Measurements from ENCODE around the gene ASB18. TPM values are rescaled to one million over a fixed set of nuclear protein-coding genes. Genes with fewer than 3 reads are reported as not detected.

Gene ASB18
- polyA plus RNA-seq, 3 donors = not detected

DNA sequence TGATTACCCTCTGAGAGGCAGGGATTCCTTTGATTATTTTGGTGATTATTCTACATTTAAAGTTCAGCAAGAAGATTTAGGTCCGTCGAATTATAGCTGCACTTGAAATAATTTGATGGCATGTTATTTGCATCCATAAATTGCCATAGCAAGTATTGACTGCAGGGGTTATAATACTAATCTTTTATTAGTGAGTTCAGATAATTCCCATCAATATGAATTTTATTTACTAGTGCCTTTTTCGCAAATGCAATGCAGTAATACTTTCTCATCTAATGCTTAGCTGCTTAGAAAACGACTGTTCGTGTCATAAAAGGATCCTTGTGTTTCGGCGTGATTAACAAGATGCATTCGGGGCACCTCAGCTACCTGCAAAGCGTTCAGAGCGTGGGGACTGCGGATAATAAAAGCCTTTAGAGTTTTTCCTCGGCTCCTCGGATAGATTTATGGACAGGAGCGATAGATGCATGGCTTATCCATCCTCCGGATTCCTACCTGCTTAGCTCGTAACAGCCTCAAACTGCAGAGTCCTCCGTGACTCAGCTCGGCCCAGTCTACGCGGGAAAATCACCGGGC lies 93.5 kb downstream of the ASB18 start:
- intact Hi-C loops (cut with micrococcal nuclease) = no loop called here
- H3K4me1 Mint-ChIP-seq = peaks cover 8% of the 10 kb centered on the region
- peaks cover 80 to 95% (median 86%) of the 10 kb centered on the region in 3 donors for H3K27me3 Mint-ChIP-seq (ENCODE audit: low read depth in 3 of 3)
- no peak overlapping the region for H3K27ac ChIP-seq (ENCODE audit: low read depth in 1 of 2, low read length in 2 of 2)
- no peaks in the 10 kb centered on the region for H3K4me1 ChIP-seq (ENCODE audit: control insufficient read depth in 1 of 2, insufficient read depth in 2 of 2, low read length in 2 of 2)
- H2AFZ ChIP-seq (ENCODE audit: insufficient read depth, low read depth, low read length, poor library complexity, severe bottlenecking) = no peak overlapping the region
- H3K9me3 ChIP-seq (replicated peaks in 1 of 2; ENCODE audit: control insufficient read depth in 1 of 2, insufficient read depth in 1 of 2, low read length in 2 of 2) = peaks cover 0 to 66% of the 10 kb centered on the region in 2 donors
- no peak for DNase-seq
- no peaks in the 10 kb centered on the region for H3K79me2 ChIP-seq (ENCODE audit: insufficient read depth, low read length)
- peaks cover 76 to 88% of the 10 kb centered on the region in 2 donors for H3K27me3 ChIP-seq (ENCODE audit: control insufficient read depth in 2 of 2, insufficient read depth in 2 of 2, low read length in 2 of 2)
- H4K20me1 ChIP-seq (ENCODE audit: insufficient read depth, low read length) = no peaks in the 10 kb centered on the region
- TF ChIP-seq, protein P1, sequence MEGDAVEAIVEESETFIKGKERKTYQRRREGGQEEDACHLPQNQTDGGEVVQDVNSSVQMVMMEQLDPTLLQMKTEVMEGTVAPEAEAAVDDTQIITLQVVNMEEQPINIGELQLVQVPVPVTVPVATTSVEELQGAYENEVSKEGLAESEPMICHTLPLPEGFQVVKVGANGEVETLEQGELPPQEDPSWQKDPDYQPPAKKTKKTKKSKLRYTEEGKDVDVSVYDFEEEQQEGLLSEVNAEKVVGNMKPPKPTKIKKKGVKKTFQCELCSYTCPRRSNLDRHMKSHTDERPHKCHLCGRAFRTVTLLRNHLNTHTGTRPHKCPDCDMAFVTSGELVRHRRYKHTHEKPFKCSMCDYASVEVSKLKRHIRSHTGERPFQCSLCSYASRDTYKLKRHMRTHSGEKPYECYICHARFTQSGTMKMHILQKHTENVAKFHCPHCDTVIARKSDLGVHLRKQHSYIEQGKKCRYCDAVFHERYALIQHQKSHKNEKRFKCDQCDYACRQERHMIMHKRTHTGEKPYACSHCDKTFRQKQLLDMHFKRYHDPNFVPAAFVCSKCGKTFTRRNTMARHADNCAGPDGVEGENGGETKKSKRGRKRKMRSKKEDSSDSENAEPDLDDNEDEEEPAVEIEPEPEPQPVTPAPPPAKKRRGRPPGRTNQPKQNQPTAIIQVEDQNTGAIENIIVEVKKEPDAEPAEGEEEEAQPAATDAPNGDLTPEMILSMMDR (IDR thresholded peaks at IDR 0.05) = no peak
- no peak overlapping the region for H3K4me2 ChIP-seq (replicated peaks; ENCODE audit: extremely low read depth, low read length, poor library complexity, severe bottlenecking)
- no peak overlapping the region for H3K9ac ChIP-seq (ENCODE audit: insufficient read depth, low read length, poor library complexity, severe bottlenecking)
- WGBS (ENCODE audit: insufficient coverage) = 17% methylated on average over 10 of the region's 21 CpGs
- peak overlapping the region in 1 of 2 donors; percentile 79 for H3K4me3 Mint-ChIP-seq
- no peak overlapping the region for H3K27ac Mint-ChIP-seq
- H3K4me3 ChIP-seq (replicated peaks in 1 of 3; ENCODE audit: low read depth in 2 of 3, low read length in 3 of 3) = no peak overlapping the region
- no peaks in the 10 kb centered on the region for H3K36me3 ChIP-seq (replicated peaks in 1 of 2; ENCODE audit: control insufficient read depth in 1 of 2, insufficient read depth in 2 of 2, low read length in 2 of 2)
- H3K36me3 Mint-ChIP-seq = peaks cover 0 to 6% of the 10 kb centered on the region in 2 donors
- peaks cover 0 to 24% (median 18%) of the 10 kb centered on the region in 7 donors for H3K9me3 Mint-ChIP-seq

DNA sequence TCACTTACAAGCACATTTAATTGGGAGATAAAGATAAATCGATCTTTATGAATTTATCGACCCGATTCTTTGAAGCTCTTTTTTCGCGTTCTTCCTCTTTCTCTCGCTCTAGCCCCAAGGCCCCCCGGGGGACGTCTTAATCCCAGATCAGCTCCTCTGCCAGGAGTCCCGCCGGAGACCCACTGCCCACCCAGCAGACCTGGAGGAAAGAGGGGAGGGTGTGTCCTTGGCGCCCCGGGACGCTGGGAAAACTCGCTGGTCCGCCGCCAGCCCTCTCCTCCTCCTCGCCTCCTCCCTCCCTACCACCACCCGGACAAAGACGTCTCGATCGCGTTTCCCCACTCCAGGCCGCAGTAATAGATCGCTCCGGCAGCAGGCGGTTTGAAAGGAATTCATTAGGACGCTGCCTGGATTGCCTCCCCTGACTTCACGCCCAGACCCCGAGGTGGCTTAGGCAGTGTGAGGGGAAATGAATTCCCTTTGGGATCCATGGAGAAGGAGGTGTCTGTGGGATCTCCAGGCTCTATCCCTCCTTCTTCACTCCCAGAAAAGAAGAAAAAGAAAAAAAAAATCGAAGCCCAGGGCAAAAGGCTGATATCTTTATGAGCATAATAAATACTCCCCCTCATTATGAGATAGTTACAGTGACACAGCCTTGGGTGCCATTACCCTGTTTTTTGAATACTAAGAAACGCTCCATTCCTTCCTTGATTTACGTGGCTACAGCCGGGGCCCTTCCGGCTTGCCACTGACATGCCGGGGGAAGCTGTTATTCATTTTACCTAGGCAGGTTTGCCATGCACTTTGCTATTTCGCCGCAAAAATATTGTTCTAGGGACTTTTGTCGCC lies 94.2 kb downstream of the ASB18 start:
- H3K4me2 ChIP-seq (replicated peaks; ENCODE audit: extremely low read depth, low read length, poor library complexity, severe bottlenecking) = no peak overlapping the region
- no peaks in the 10 kb centered on the region for H4K20me1 ChIP-seq (ENCODE audit: insufficient read depth, low read length)
- H3K9me3 ChIP-seq (replicated peaks in 1 of 2; ENCODE audit: control insufficient read depth in 1 of 2, insufficient read depth in 1 of 2, low read length in 2 of 2) = peaks cover 0 to 64% of the 10 kb centered on the region in 2 donors
- whole genome bisulfite sequencing (ENCODE audit: insufficient coverage) = 3% methylated on average over 10 of the region's 38 CpGs
- Mint-ChIP-seq H3K4me1 (peaks cover 8% of the 10 kb centered on the region), H3K4me3 (peak overlapping the region in 1 of 2 donors; percentile 79), H3K36me3 (peaks cover 0 to 6% of the 10 kb centered on the region in 2 donors), H3K9me3 (peaks cover 0 to 26% (median 18%) of the 10 kb centered on the region in 7 donors), H3K27ac (no peak overlapping the region), H3K27me3 (ENCODE audit: low read depth in 3 of 3) (peaks cover 81 to 95% (median 86%) of the 10 kb centered on the region in 3 donors)
- no peak overlapping the region for H3K27ac ChIP-seq (ENCODE audit: low read depth in 1 of 2, low read length in 2 of 2)
- no peak for DNase-seq
- H3K36me3 ChIP-seq (replicated peaks in 1 of 2; ENCODE audit: control insufficient read depth in 1 of 2, insufficient read depth in 2 of 2, low read length in 2 of 2) = no peaks in the 10 kb centered on the region
- H3K27me3 ChIP-seq (ENCODE audit: control insufficient read depth in 2 of 2, insufficient read depth in 2 of 2, low read length in 2 of 2) = peaks cover 76 to 88% of the 10 kb centered on the region in 2 donors
- H3K79me2 ChIP-seq (ENCODE audit: insufficient read depth, low read length) = no peaks in the 10 kb centered on the region
- TF ChIP-seq, protein P1 (IDR thresholded peaks at IDR 0.05) = no peak
- no peak overlapping the region for H2AFZ ChIP-seq (ENCODE audit: insufficient read depth, low read depth, low read length, poor library complexity, severe bottlenecking)
- H3K4me1 ChIP-seq (ENCODE audit: control insufficient read depth in 1 of 2, insufficient read depth in 2 of 2, low read length in 2 of 2) = no peaks in the 10 kb centered on the region
- intact Hi-C loops (cut with micrococcal nuclease) = no loop called here
- no peak overlapping the region for H3K4me3 ChIP-seq (replicated peaks in 1 of 3; ENCODE audit: low read depth in 2 of 3, low read length in 3 of 3)
- H3K9ac ChIP-seq (ENCODE audit: insufficient read depth, low read length, poor library complexity, severe bottlenecking) = no peak overlapping the region
